WTC11 (cell line): ENCODE measurements around the gene RFPL3. TPM values are rescaled to one million over a fixed set of nuclear protein-coding genes. Genes with fewer than 3 reads are reported as not detected.

Source experiments
- ATAC-seq: fragments of 200-7000 bp; cut with Tn5 transposase; 2 replicates; pipeline ENCODE4 v1.10.0; 2021; ENCODE audit warnings: mild to moderate bottlenecking, moderate library complexity
- CTCF ChIA-PET: fragments of 300-600 bp; sonication (Branson Sonifier 250); formaldehyde crosslinking; loops from one replicate; lab custom pipeline; 2021; ENCODE audit warnings: antibody characterized with exemption; lab: Charles Lee
- POLR2A ChIA-PET: fragments of 350-600 bp; sonication (Branson Sonifier 250); formaldehyde crosslinking; loops from one replicate; lab custom pipeline; 2021; ENCODE audit warnings: antibody characterized with exemption; lab: Charles Lee
- DNase-seq: peaks from one replicate; pipeline ENCODE4 v3.0.0; 2021; ENCODE audit warnings: low spot score
- H3K27ac Mint-ChIP-seq: 2 replicates; pipeline ENCODE4 v1.8.0; 2021; ENCODE audit warnings: mixed read lengths
- H3K27me3 Mint-ChIP-seq: 2 replicates; pipeline ENCODE4 v1.8.0; 2021; ENCODE audit warnings: low read depth, mild to moderate bottlenecking, moderate library complexity, mixed read lengths
- H3K36me3 Mint-ChIP-seq: 2 replicates; pipeline ENCODE4 v1.8.0; 2021; ENCODE audit warnings: mixed read lengths
- H3K4me1 Mint-ChIP-seq: 2 replicates; pipeline ENCODE4 v1.8.0; 2022; ENCODE audit warnings: mixed read lengths
- H3K4me3 Mint-ChIP-seq: 2 replicates; pipeline ENCODE4 v1.8.0; 2021; ENCODE audit warnings: mild to moderate bottlenecking, moderate library complexity, mixed read lengths
- H3K9me3 Mint-ChIP-seq: 2 replicates; pipeline ENCODE4 v1.8.0; 2021; ENCODE audit warnings: mixed read lengths
- ATF1 ChIP-seq: sonication (generic); formaldehyde crosslinking; IDR thresholded peaks from 2 replicates; pipeline ENCODE4 v1.8.1; 2023; ENCODE audit warnings: mild to moderate bottlenecking, moderate library complexity, missing genetic modification reagents
- CBFB ChIP-seq: sonication (generic); formaldehyde crosslinking; IDR thresholded peaks from 2 replicates; pipeline ENCODE4 v1.8.1; 2022; ENCODE audit warnings: mild to moderate bottlenecking, low read depth, missing genetic modification reagents
- ELF4 ChIP-seq: sonication (generic); formaldehyde crosslinking; IDR thresholded peaks from 2 replicates; pipeline ENCODE4 v1.8.1; 2022; ENCODE audit warnings: low read depth, mild to moderate bottlenecking, moderate library complexity, missing genetic modification reagents
- JAZF1 ChIP-seq: fragments of 250-450 bp; sonication (Bioruptor Pico); IDR thresholded peaks from 2 replicates; pipeline ENCODE4 v1.9.0; 2021; ENCODE audit warnings: moderate library complexity, mild to moderate bottlenecking, inconsistent platforms
- NFE2L1 ChIP-seq: sonication (generic); formaldehyde crosslinking; IDR thresholded peaks from 2 replicates; pipeline ENCODE4 v1.8.1; 2023; ENCODE audit warnings: missing genetic modification reagents
- NFYB ChIP-seq: sonication (generic); formaldehyde crosslinking; conservative IDR thresholded peaks from 2 replicates; pipeline ENCODE4 v1.8.0; 2022; ENCODE audit warnings: low read depth, missing genetic modification reagents
- PRRX2 ChIP-seq: fragments of 250-450 bp; sonication (Bioruptor Pico); IDR thresholded peaks from 2 replicates; pipeline ENCODE4 v1.8.0; 2021; ENCODE audit warnings: mild to moderate bottlenecking
- RORB ChIP-seq: fragments of 250-450 bp; sonication (Bioruptor Pico); IDR thresholded peaks from 2 replicates; pipeline ENCODE4 v1.9.0; 2021; ENCODE audit warnings: mild to moderate bottlenecking
- SOX15 ChIP-seq: fragments of 250-450 bp; sonication (Bioruptor Pico); IDR thresholded peaks from 2 replicates; pipeline ENCODE4 v1.9.0; 2021; ENCODE audit warnings: mild to moderate bottlenecking
- SP1 ChIP-seq: sonication (generic); formaldehyde crosslinking; conservative IDR thresholded peaks from 2 replicates; pipeline ENCODE4 v1.8.1; 2022; ENCODE audit warnings: missing genetic modification reagents
- TEAD4 ChIP-seq: sonication (generic); formaldehyde crosslinking; IDR thresholded peaks from 2 replicates; pipeline ENCODE4 v1.8.0; 2022; ENCODE audit warnings: mild to moderate bottlenecking, missing genetic modification reagents
- ZNF219 ChIP-seq: sonication (generic); formaldehyde crosslinking; IDR thresholded peaks from 2 replicates; pipeline ENCODE4 v1.8.0; 2023; ENCODE audit warnings: missing genetic modification reagents, mild to moderate bottlenecking, borderline replicate concordance
- ZNF232 ChIP-seq: sonication (generic); formaldehyde crosslinking; IDR thresholded peaks from 2 replicates; pipeline ENCODE4 v1.8.0; 2022; ENCODE audit warnings: mild to moderate bottlenecking, missing genetic modification reagents
- ZNF416 ChIP-seq: fragments of 250-450 bp; sonication (Bioruptor Pico); IDR thresholded peaks from 2 replicates; pipeline ENCODE4 v1.9.0; 2021; ENCODE audit warnings: mild to moderate bottlenecking, inconsistent platforms
- total RNA-seq: library from RNA; stranded (reverse); gene quantifications from 3 replicates; pipeline ENCODE4 v1.2.3, GENCODE V29; 2021
- TF ChIP-seq, protein P1 (sequence below): sonication (generic); formaldehyde crosslinking; IDR thresholded peaks from 2 replicates; pipeline ENCODE4 v1.8.1; 2022; ENCODE audit warnings: missing genetic modification reagents, borderline replicate concordance
- TF ChIP-seq, protein P2 (sequence below): fragments of 250-450 bp; sonication (Bioruptor Pico); IDR thresholded peaks from 2 replicates; pipeline ENCODE4 v1.9.0; 2021; ENCODE audit warnings: moderate library complexity, mild to moderate bottlenecking, inconsistent platforms, borderline replicate concordance
- TF ChIP-seq, protein P3 (sequence below): sonication (generic); formaldehyde crosslinking; IDR thresholded peaks from 2 replicates; pipeline ENCODE4 v1.8.1; 2022; ENCODE audit warnings: mild to moderate bottlenecking, missing genetic modification reagents, moderate library complexity, borderline replicate concordance
- TF ChIP-seq, protein P4 (sequence below): sonication (generic); formaldehyde crosslinking; IDR thresholded peaks from 2 replicates; pipeline ENCODE4 v1.8.0; 2022; ENCODE audit warnings: mild to moderate bottlenecking, missing genetic modification reagents

RFPL3 gene
- total RNA-seq, 1 experiment from 2014 or later: not detected

DNA sequence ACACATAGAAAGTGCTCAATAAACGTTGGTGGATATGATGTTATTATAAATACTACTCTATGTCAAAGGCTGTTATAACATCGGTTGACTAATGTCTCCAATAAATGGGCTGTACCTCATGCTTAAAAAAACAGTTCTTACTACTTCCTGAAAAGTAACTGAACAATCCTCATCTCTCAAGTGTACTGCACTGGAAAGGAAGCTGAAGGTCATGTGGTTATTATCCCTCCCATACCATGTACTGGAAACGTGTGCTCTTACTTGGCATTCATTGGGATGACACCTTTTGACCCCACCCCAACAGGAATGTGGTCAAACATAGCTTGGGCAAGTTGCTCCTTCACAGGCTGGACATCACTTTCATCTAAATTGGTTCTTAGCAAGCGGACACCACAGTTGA lies 43.8 kb downstream of the RFPL3 start:
- no peaks in the 10 kb centered on the region for H3K9me3 Mint-ChIP-seq
- H3K27ac Mint-ChIP-seq: no peak overlapping the region
- TF ChIP-seq PRRX2 (CRISPR knock-in tag): no peak
- TF ChIP-seq ZNF219 (CRISPR knock-in tag): no peak
- TF ChIP-seq JAZF1 (CRISPR knock-in tag): no peak
- TF ChIP-seq SP1: no peak
- no peak for TF ChIP-seq ATF1
- no peak for TF ChIP-seq SOX15 (CRISPR knock-in tag)
- no peak for TF ChIP-seq ZNF416
- TF ChIP-seq, all 79 proteins: peak for 0
- no peak for ATAC-seq
- no peak for DNase-seq
- Mint-ChIP-seq H3K4me3 (no peak overlapping the region), H3K36me3 (peaks cover 75% of the 10 kb centered on the region), H3K4me1 (no peaks in the 10 kb centered on the region), H3K27me3 (no peaks in the 10 kb centered on the region)
- CTCF ChIA-PET: interaction anchor here (1.4 kb wide), 1 partner anchor 12 kb away, joined by 3 read pairs; no protein-coding TSS in a partner anchor
- POLR2A ChIA-PET: no interaction called here

DNA sequence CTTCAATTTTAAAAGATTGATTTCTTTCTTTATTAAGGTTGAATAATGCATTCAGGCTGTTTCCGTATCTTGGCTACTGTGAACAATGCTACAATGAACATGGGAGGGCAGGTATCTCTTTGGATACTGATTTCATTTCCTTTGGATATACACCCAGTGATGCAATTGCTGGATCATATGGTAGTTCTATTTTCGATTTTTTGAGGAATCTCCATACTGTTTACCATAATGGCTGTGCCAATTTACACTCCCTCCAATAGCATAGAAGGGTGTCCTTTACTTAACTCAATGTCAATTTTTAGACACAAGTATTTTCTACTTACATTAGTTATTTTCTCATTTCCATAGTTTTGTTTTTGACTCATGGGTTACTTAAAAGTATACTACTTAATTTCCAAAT lies 46.4 kb downstream of the RFPL3 start:
- H3K27me3 Mint-ChIP-seq: no peaks in the 10 kb centered on the region
- H3K36me3 Mint-ChIP-seq: peaks cover 80% of the 10 kb centered on the region
- TF ChIP-seq NFE2L1 (CRISPR knock-in tag) (no peak), TEAD4 (CRISPR knock-in tag) (no peak), NFYB (CRISPR knock-in tag) (no peak), CBFB (CRISPR knock-in tag) (no peak)
- TF ChIP-seq, protein P1, sequence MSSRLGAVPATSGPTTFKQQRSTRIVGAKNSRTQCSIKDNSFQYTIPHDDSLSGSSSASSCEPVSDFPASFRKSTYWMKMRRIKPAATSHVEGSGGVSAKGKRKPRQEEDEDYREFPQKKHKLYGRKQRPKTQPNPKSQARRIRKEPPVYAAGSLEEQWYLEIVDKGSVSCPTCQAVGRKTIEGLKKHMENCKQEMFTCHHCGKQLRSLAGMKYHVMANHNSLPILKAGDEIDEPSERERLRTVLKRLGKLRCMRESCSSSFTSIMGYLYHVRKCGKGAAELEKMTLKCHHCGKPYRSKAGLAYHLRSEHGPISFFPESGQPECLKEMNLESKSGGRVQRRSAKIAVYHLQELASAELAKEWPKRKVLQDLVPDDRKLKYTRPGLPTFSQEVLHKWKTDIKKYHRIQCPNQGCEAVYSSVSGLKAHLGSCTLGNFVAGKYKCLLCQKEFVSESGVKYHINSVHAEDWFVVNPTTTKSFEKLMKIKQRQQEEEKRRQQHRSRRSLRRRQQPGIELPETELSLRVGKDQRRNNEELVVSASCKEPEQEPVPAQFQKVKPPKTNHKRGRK (CRISPR knock-in tag): no peak
- TF ChIP-seq, protein P2, sequence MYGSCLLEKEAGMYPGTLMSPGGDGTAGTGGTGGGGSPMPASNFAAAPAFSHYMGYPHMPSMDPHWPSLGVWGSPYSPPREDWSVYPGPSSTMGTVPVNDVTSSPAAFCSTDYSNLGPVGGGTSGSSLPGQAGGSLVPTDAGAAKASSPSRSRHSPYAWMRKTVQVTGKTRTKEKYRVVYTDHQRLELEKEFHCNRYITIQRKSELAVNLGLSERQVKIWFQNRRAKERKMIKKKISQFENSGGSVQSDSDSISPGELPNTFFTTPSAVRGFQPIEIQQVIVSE (CRISPR knock-in tag): no peak
- TF ChIP-seq, protein P3, sequence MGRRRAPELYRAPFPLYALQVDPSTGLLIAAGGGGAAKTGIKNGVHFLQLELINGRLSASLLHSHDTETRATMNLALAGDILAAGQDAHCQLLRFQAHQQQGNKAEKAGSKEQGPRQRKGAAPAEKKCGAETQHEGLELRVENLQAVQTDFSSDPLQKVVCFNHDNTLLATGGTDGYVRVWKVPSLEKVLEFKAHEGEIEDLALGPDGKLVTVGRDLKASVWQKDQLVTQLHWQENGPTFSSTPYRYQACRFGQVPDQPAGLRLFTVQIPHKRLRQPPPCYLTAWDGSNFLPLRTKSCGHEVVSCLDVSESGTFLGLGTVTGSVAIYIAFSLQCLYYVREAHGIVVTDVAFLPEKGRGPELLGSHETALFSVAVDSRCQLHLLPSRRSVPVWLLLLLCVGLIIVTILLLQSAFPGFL (CRISPR knock-in tag): no peak
- TF ChIP-seq, protein P4, sequence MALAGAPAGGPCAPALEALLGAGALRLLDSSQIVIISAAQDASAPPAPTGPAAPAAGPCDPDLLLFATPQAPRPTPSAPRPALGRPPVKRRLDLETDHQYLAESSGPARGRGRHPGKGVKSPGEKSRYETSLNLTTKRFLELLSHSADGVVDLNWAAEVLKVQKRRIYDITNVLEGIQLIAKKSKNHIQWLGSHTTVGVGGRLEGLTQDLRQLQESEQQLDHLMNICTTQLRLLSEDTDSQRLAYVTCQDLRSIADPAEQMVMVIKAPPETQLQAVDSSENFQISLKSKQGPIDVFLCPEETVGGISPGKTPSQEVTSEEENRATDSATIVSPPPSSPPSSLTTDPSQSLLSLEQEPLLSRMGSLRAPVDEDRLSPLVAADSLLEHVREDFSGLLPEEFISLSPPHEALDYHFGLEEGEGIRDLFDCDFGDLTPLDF (CRISPR knock-in tag): no peak
- TF ChIP-seq, all 79 proteins: peak for 0
- H3K9me3 Mint-ChIP-seq: no peaks in the 10 kb centered on the region
- ATAC-seq: no peak
- H3K4me3 Mint-ChIP-seq: no peak overlapping the region
- CTCF ChIA-PET: interaction anchor here (0.5 to 1.3 kb wide), 2 partner anchors 14 to 415 kb away, joined by 3 read pairs; no protein-coding TSS in a partner anchor
- POLR2A ChIA-PET: no interaction called here
- no peak overlapping the region for H3K27ac Mint-ChIP-seq
- H3K4me1 Mint-ChIP-seq: no peaks in the 10 kb centered on the region
- DNase-seq: no peak

DNA sequence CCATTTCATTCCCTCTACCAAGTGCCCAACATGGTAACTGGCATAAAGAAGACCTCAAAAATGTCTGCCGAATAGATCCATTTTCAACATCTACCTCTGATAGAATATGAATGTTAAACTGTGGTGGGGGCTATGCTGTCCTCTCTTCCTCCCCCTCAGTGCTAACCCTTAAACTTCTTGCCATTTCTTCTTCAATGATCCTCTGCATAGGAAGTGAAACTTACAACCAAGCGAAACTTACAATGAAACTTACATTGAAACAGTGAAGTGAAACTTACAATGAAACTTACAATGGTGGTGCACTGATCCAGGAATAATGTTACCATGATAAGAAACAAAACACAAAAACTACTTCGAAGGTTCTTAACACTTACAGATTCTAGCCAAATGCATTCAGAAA lies 49.6 kb downstream of the RFPL3 start:
- H3K9me3 Mint-ChIP-seq: no peaks in the 10 kb centered on the region
- H3K4me1 Mint-ChIP-seq: peaks cover 14% of the 10 kb centered on the region
- no peak for DNase-seq
- TF ChIP-seq ELF4 (CRISPR knock-in tag) (no peak), RORB (CRISPR knock-in tag) (no peak), ZNF232 (CRISPR knock-in tag) (no peak)
- no peak overlapping the region for H3K4me3 Mint-ChIP-seq
- no peak overlapping the region for H3K27ac Mint-ChIP-seq
- H3K27me3 Mint-ChIP-seq: no peaks in the 10 kb centered on the region
- ATAC-seq: no peak
- peaks cover 55% of the 10 kb centered on the region for H3K36me3 Mint-ChIP-seq
- POLR2A ChIA-PET: no interaction called here
- CTCF ChIA-PET: no interaction called here
